ENCODE results near the gene POLR2J3.
"Not testable (repeated sequence)": the region's sequence is repeated elsewhere in the genome, so short reads cannot be mapped to it uniquely, and the experiment has no call there.

The POLR2J3 gene

DNA sequence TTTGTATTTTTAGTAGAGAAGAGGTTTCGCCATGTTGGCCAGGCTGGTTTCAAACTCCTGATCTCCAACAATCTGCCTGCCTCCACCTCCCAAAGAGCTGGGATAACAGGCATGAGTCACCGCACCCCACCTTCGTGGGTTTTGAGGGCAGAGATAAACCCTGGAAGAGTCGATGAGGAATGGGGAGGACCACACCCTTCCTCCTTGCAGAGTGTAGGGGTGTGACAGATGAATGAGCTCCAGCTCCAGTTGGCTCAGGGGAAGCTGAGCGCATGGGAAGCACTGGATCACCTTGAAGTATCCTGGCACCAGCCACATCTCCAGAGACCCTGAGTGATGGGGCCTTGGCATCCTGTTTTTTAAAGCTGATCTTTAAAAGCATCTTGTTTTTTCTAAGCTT, 11.1 kb upstream of the POLR2J3 start:
- DNase-seq (ENCODE audit: low read depth in 2 of 2), result not testable (repeated sequence)

DNA sequence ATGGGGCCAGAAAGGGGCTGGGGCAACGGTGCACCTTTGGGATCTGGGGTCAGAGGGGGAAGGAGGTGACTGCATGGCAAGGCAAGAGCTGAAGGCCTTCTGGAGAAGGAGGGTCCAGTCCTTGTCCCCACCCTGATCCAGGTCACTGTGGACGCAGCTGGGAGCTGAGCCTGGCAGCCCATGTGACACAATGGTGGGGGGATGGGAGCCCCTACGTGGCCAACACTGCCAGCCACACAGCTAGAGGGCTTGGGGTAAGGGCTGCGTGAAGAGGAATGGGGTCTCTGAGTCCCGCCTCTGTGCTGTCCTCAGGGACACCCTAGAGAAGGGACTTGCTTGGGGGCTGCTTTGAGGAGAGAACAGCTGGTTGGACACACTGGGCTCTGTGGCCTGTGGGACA, 9.3 kb upstream of the POLR2J3 start:
- DNase-seq (ENCODE audit: low read depth in 2 of 2), result not testable (repeated sequence)

DNA sequence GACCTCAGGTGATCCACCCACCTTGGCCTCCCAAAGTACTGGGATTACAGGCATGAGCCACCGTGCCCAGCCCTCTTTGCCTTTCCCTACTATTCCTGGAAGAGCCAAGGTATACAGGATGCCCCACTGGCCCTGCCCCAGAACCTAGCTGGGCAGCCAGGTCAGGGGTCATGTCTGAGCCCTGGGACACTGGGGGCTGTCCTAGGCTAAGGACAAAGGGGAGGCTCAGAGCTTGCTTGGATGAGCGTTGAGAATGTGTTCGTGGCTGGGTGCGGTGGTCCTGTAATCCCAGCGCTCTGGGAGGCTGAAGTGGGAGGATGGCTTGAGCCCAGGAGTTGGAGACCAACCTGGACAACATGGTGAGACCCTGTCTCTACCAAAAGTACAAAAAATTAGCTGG, 6.1 kb upstream of the POLR2J3 start:
- not testable (repeated sequence) for DNase-seq (ENCODE audit: low read depth in 2 of 2)

DNA sequence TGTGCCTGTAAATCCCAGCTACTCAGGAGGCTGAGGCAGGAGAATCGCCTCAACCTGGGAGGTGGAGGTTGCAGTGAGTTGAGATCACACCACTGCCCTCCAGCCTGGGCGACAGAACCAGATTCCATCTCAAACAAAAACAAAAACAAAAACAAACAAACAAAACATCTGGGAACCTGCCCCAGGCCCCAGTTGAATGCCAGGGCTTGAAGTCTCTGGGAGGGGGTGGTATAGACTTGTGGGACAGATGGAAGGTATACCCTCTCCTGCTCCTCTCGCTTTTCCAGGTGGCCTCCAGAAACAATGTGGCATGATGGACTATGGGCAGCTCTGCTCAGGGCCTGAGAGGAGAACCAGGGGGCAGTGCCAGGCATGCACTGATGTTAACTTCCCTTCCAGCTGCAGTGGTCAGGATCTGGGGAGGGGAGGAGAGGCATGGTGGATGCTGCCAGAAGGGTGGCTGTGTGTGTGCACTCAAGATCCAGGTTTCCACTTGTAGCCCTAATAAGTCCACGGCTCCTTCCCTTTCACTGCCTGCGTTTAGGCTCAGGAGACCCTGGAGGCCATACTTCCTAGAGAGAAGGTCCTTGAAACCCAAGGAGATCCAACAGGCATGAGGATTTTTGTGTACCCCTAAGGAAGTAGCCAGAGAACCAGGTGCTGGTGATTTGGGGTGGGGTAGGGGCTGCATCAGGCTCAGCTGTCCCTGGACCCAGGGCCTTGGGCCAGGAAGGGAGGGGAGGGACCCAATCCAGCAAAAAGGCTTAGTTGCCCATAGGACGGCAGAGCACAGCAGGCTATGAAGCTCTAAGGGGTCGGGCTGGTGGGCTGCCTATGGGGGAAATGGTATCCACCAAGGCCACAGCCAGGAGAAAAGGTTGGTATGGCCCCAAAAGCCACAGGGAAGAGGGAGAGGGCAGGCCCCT, 5.2 kb upstream of the POLR2J3 start:
- DNase-seq (ENCODE audit: low read depth in 2 of 2), result not testable (repeated sequence)

DNA sequence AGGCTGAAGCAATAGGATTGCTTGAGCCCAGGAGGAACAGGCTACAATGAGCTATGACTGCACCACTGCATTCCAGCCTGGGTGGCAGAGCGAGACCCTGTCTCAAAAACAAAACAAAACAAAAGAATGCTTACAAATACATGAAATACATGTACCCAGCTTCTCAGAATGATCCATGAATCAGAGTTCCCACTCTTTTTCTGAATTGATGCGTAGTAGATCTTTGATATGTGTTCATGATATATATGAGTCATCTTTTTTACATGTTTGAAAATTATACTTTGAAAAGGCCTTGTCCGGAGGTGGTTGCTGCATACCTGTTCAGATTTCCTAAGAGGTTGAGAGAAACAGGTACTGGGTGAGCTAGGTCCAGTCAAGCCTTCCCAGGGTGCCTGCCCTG, 4.0 kb upstream of the POLR2J3 start:
- DNase-seq (ENCODE audit: low read depth in 2 of 2), result not testable (repeated sequence)

DNA sequence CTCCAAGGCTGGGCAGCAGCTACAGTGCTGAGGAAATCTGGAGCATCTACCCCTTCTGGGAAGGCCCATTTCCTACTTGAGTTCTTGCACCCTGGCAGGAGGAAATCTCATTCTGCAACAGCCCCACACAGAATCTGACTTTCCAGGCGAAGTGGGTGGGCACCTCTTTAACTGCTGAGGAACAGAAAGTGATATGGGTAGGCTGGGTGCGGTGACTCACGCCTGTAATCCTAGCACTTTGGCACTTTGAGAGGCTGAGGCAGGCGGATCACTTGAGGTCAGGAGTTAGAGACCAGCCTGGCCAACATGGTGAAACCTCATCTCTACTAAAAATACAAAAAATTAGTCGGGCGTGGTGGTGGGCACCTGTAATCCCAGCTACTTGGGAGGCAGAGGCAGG, 2.2 kb upstream of the POLR2J3 start:
- DNase-seq (ENCODE audit: low read depth in 2 of 2), result not testable (repeated sequence)

DNA sequence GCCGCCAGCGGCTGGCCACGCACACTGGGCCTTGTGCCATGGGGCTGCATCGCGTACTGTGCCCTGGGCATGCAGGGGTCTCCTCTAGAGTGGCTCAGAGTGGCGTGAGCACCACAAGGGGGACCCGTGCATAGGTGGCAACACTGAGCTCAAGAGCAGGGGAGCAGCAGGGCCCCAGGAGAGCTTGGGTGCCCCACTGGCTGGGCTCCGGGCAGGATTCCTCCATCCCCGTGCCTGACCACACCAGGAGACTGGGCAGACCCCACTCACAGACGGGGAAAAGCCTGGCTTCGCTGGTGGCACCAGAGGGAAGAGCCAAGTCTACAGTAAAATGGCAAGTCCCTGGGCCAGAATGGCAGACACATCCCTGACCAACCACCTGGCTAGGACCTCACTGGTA, 3.8 kb downstream of the POLR2J3 start:
- not testable (repeated sequence) for DNase-seq (ENCODE audit: low read depth in 2 of 2)

DNA sequence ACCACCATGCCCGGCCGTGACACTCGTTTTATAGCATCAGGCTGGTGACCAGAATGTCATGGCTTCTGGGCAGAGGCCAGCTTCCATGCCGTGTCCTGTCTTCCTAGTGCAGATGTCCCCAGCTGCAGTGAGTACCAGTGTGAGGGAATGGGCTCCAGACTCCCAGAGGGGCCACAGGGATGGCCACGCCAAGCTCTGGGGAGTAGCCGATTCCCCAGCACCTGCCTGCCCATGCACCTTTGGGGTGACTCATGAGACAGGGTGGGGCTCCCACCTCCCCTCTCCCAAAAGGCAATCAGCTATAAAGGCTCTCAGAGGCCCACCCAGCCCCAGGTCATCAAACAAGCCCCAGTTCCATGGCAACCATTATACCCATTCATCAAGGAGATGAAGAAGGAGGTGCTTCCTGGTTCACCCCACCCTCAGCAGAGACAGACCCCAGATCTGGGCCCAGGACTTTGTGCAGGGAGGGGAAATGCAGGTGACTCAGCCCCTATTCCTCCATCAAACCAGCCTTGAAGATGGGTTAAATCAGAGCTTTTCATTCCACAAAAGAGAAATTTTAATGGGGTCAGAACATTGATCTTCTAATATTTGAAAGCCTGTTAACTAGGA, 21.5 kb downstream of the POLR2J3 start, which contains the start of gene SPDYE2:
SPDYE2 (plus strand) TSS at position 419 of the 615 bp plus-strand sequence. CDS start 2,030 bp downstream, outside the sequence.
- DNase-seq (ENCODE audit: low read depth in 2 of 2), result not testable (repeated sequence)

DNA sequence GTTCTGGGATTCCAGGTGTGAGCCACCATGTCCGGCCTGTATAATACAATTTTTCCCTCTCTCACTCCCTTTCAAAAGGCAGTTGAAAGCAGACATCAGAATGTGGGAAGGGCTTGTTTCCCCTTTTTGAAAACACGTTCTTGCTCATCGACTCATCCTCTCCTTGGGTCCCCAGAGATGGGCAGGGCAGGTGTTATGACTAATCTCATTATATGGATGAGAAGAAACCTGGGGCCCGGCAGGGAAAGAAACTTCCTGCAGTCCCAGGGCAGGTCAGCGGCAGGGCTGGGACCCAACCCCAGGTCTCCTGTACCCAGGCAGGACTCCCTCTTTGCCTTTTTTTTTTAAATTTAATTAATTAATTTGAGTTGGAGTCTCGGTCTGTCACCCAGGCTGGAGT, 26.0 kb downstream of the POLR2J3 start:
- not testable (repeated sequence) for DNase-seq (ENCODE audit: low read depth in 2 of 2)

DNA sequence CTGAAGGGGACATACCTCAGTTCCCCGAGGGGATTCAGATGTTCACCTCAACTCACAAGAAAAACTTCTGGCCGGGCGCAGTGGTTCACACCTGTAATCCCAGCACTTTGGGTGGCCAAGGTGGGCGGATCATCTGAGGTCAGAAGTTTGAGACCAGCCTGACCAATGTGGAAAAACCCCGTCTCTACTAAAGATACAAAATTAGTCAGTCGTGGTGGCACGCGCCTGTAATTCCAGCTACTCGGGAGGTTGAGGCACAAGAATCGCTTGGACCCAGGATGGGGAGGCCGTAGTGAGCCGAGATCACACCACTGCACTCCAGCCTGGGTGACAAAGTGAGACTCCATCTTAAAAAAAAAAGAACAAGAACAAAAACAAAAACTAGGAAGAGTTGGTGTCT, 27.1 kb downstream of the POLR2J3 start:
- DNase-seq (ENCODE audit: low read depth in 2 of 2), result not testable (repeated sequence)

DNA sequence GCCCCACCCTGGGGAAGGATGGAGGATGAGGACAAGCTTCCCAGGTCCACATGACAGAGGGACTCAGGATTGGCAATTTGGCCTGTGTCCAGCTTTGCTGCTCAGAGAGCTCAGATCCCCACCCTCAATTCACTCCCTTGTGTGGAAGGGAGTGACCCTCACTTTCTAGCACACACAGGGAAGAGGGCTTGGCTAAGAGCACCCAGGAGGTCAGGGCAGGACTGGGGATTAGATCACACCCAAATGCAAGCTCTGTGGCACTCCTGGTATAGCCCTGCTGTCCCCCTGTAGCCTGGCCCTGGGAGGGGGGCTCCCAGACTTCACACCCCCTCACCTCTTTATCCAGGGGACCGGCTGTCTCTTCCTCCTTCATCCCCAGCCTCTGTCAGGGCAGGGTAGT, 28.0 kb downstream of the POLR2J3 start:
- not testable (repeated sequence) for DNase-seq (ENCODE audit: low read depth in 2 of 2)

DNA sequence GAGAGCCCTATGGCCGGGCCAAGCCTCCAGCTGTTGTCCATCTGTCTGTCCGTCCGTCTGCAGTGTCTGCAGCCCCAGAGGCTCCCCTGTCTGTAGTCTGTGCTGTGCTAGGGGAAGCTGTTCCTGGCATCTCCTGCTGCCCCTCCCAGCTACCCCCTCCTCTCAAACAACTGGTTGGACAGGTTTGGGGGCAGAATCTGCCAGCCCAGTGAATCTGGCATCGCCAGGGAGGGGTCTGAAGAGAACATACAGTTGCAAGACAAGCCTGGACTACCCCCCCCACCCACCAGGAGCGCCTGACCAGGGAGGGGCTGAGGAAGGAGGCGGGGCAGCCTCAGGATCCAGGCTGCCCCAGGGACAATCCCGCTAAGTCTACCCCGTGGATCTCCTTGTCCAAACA, 28.8 kb downstream of the POLR2J3 start, which contains the start of gene UPK3BL2:
UPK3BL2 (minus strand) TSS at position 101 of the 400 bp plus-strand sequence; CDS start at position 41, 60 bp downstream.
- DNase-seq (ENCODE audit: low read depth in 2 of 2), result not testable (repeated sequence)

DNA sequence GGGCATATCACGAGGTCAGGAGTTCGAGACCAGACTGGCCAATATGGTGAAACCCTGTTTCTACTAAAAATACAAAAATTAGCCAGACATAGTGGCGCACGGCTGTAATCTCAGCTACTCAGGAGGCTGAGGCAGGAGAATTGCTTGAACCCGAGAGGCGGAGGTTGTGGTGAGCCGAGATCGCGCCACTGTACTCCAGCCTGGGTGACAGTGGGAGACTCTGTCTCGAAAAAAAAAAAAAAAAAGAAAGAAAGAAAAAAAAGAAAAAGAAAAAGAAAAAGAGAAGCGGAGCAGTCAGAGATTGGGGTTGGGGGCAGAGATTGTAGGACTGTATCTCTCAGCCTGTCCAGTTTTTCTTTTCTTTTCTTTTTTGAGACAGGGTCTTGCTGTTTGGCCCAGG, 29.6 kb downstream of the POLR2J3 start:
- not testable (repeated sequence) for DNase-seq (ENCODE audit: low read depth in 2 of 2)

DNA sequence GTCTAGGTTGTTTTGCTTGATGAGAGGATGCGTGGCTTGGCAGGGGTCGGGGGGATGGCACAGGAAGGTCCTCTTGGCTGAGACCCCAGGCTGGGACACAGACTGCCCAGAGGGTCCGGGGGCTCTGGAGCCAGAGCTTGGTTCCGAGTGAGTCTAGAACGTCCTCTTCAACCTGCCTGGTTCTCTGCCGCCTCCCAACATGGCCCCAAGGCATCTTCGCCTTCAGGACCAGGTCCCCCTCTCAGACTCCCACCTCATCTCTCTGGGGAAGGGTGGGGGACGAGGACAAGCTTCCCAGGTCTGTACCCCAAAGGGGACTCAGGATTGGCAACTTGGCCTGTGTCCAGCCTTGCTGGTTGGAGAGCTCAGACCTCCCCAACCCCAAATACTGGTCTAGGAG, 30.3 kb downstream of the POLR2J3 start:
- DNase-seq (ENCODE audit: low read depth in 2 of 2), result not testable (repeated sequence)

DNA sequence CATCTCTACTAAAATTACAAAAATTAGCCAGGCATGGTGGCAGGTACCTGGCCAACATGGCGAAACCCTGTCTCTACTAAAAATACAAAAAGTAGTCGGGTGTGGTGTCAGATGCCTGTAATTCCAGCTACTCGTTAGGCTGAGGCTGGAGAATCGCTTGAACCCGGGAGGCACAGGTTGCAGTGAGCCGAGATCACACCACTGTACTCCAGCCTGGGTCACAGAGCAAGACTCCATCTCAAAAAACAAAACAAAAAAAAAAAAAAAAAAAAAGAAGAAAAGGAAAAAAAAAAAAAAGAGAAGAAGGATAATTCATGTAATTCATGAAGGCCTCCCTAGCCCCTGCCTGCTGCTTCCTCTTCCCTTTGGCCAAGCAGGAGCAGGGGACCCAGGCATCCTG, 31.8 kb downstream of the POLR2J3 start:
- not testable (repeated sequence) for DNase-seq (ENCODE audit: low read depth in 2 of 2)

DNA sequence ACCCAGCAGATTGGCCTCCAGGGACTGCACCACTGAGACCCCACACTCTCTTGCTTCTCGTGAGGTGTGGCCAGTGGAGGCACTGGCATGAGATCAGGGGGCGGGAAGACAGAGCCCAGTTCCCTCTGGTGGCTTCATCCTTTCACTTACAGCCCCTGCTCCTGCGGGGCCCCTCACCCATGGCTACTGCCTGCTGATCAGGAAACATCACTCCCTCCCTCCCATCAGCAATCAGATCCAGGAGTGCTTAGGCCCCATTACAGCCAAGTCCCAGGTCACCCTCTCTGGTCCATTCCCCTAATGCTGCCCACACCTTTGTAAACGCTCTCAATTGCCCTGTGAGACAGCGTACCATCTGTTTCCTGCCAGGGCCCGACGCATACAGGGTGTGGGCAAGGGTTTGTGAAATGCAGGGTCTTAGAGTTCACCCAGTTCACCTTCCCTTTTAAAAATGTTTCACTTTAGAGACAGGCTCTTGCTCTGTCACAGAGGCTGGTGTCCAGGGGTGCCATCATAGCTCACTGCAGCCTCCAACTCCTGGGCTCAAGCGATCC, 37.2 kb downstream of the POLR2J3 start:
- not testable (repeated sequence) for DNase-seq (ENCODE audit: low read depth in 2 of 2)

DNA sequence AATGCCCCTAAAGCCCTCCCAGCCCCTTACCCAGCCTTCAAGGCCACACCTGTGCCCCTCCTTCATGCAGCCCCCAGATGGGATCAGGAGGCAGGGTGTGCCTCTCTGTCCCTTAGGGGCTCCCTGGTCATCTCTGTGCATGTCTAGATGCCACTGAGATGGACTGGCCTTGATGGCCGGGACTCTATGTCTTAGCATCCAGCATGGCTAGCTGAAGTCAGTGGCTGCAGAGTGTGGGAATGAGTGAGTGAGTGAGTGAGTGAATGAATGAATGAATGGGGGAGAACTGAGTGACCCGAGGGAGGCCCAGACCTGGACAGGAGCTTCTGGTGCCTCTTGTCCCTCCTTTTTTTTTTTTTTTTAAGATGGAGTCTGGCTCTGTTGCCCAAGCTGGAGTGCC, 40.3 kb downstream of the POLR2J3 start:
- not testable (repeated sequence) for DNase-seq (ENCODE audit: low read depth in 2 of 2)

DNA sequence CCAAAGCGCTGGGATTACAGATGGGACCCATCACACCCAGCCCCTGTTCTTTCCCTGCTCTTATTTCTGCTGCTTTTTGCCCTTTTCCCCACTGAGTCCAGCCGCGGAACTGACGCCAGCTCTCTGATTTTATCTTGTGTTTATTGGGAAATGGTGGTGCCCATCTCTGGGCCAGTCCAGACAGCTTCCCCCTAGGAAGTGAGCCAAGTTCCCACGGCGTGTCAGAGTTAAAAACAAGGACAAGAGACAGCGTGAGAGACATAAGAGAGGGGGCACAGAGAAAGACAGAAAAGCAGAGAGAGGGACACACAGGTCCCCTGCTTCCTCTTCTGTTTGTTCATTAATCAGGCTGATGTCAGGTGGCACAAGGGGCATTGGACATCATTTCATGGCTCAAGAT, 40.8 kb downstream of the POLR2J3 start:
- DNase-seq (ENCODE audit: low read depth in 2 of 2), result not testable (repeated sequence)

DNA sequence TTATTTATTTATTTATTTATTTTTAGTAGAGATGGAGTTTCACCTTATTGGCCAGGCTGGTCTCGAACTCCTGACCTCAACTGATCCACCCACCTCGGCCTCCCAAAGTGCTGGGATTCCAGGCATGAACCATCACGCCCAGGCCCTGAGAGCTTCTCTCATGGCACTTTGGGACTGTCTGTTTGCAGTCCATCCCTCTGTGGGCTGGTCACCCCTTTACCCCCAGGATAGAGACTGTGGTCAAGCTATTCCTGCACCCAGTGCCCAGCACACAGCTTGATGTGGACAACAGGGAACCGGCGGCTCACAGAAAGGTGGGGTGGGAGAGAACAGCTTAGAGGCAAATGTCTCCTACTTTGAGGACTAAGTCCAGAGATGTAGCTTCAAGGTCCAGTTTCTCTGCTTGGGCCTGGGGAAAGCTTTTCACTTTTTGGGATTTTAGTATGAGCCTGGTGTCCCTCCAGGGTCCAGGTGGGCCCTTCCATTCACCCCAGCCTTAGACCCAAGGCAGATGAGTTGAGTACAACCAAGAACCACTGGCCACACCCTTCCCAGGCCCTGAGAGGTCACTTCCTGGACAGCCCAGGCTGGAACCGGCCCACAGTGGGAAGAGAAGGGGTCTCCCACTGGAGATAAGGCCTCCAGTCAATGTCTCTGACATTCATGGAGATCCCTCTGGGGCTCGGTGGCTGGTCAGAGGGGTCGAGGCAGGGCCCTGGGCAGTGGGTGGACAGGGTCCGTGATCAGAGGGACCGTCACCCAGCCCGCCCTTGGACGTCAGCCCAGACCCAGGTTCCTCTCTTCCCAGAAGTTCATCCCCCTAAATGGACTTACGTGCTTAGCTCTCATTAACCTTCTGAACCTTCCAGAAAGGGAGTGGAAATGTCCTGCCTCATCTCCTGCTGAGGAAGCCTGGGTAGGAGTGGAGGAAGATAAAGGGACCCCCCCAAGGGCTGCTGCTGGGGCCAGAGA, 44.3 kb downstream of the POLR2J3 start:
- not testable (repeated sequence) for DNase-seq (ENCODE audit: low read depth in 2 of 2)

DNA sequence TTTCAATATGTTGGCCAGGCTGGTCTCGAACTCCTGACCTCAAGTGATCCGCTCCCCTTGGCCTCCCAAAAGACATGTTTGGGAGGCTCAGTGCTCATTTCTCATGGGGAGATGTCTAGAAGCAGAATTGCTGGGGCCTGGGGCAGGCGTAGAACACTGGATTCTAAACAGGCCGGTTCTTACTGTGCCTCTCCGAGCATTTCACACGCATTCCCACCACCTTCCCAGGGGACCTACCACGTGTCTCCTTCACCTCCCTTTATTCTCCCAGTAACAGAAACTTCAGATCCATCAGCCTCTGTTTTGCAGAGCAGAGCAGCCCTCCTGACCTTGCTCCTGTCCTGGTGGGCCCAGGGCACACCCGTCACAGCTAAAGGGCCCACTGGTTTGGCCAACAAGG, 45.2 kb downstream of the POLR2J3 start:
- DNase-seq (ENCODE audit: low read depth in 2 of 2), result not testable (repeated sequence)

DNA sequence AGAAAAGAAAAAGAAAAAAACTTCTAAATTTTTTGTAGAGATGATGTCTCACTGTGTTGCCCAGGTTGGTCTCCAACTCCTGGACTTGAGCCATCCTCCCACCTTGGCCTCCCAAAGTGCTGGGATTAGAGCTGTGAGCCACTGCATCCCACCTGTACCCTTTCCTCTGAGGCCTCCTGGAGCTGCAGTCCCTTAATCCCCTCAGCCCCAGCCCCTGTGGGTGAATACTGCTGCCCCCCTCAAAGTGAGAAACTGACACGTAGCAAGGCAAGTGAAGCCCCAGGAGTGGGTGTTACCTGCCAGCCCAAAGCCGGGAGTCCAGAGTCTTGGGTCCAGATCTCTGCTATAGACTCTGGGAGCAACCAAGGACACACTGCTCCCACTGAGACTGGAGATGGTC, 47.6 kb downstream of the POLR2J3 start:
- not testable (repeated sequence) for DNase-seq (ENCODE audit: low read depth in 2 of 2)
